C4-2B (cell line): ENCODE data around the gene PPP1R14C.

Experiments used
- CTCF ChIP-seq: fragments of 450-650 bp; conservative IDR thresholded peaks from 2 replicates; pipeline ENCODE4 v1.5.1; 2017; ENCODE audit warnings: mild to moderate bottlenecking
- ZFX ChIP-seq: fragments of 450-650 bp; IDR thresholded peaks from 2 replicates; pipeline ENCODE4 v1.6.1; 2017

- TF ChIP-seq CTCF (no peak), ZFX (no peak)
These were observed 14.2 kb downstream of the PPP1R14C start for GRCh38 chr6:150157081-150157480.
